T47D (cell line): ENCODE data around the gene ORC6.
A peak's percentile ranks its signal among the peaks of the same experiment; 100 is the strongest.
"Not testable (repeated sequence)": the region's sequence is repeated elsewhere in the genome, so short reads cannot be mapped to it uniquely, and the experiment has no call there.

Experiments used
- DNase-seq, 2 experiments: peaks; one replicate each; pipeline versions ENCODE4 v3.0.0 to v3.0.0-alpha.2; 2011 to 2012; ENCODE audit warnings: low read depth in 1 of 2, low spot score in 1 of 2
- JUND ChIP-seq: IDR thresholded peaks from 2 replicates; pipeline ENCODE4 v1.6.1; 2012; ENCODE audit warnings: low read depth
- in situ Hi-C: cut with HindIII; loops from 2 replicates; pipeline ENCODE4 v1.10.0; 2016; ENCODE audit warnings: low sequenced_read_pairs, low pct_unique_long_range_greater_than_20kb

The ORC6 gene, protein sequence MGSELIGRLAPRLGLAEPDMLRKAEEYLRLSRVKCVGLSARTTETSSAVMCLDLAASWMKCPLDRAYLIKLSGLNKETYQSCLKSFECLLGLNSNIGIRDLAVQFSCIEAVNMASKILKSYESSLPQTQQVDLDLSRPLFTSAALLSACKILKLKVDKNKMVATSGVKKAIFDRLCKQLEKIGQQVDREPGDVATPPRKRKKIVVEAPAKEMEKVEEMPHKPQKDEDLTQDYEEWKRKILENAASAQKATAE

DNA sequence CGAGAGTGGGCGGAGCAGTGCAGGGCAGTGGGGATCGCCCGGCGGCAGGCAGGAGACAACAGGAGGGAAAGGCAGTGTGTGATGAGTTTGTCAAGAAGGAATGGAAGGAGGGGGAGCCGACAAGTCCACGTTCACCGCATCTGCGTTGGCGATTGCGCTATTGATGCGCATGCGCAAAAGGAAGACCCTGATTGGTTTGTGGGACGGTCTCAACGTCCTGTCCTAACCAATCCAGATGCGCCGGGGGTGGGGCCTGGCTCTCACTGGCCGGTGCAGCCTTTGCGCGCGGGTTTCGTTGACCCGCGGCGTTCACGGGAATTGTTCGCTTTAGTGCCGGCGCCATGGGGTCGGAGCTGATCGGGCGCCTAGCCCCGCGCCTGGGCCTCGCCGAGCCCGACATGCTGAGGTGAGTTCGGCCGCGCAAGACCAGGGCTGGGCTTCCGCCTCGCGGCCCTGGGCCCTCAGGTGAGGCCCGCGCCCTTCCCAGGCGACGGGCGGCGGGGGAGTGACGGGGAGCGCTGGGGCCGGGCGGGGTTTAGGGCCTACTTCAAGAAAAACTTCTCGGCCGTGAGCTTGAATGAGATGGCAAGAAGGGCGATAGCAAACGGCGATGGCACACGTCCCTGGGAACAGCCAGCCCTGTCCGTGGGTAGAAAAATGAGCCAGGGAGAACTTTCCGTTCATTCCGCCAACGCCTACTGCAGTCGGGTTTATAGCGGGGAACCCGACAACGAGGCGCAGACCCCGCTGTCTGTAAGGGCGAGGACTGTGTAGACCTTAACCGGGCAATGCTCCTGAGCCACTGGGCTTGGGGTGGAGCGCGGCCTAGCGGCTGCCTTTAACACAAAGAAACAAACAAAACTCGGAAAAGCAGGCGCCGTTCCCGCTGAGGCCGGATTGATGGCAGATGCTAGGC is at the start of gene ORC6:
Gene ORC6 (plus strand): TSS at position 295 of the 916 bp plus-strand sequence. CDS start 47 bp downstream, at position 342.
- no peak for TF ChIP-seq JUND
- DNase-seq, result peak; percentile 69 to 95
- in situ Hi-C loops, result no loop called here

DNA sequence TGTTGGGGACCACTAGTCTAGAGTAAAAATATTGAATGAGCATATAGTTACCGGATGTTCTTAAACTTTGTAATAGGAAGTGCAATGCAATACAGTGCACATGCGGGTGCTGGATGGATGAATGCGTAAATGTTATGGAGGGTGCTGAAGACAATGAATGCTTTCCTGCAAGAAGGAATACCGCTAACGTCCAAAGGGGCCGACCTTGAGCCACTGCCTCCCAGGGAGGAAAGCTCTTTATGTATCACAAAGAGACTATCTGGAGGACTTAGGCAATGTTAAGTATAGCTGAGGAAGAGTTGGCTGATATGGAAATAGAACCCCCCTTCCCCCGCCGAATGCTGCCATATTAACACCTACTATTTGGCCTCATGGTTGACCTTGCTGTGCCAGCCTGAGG is 40.8 kb upstream of the ORC6 start:
- DNase-seq, result no peak
- in situ Hi-C loops, result no loop called here
- TF ChIP-seq JUND, result no peak

DNA sequence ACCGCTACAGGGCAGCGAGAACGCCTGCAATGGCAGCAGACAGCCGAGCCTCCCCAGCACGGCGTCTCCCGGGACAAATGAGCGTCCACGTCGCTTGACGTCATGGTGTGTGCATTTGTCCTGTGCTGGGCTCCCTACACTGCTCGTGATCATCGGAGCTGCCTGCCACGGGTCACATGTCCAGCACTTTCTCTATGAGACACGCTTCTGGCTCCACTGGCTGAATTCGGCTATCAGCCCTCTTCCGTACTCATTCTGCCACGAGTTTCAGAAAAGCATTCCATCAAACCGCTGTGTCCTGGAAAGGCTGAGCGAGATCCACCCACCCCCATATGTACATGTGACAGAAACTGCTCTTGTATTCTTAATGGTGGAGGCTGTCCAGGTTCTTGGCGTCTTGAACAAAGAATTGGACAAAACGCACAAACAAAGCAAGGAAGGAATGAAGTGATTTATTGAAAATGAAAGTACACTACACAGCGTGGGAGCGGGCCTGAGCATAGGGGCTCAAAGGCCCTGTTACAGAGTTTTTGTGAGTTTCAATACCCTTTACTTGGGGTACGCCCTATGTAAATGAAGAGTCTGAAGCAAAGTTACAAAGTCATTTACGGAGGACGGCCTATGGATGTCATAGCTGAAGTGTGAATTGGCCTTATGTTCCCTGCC is 39.7 kb upstream of the ORC6 start:
- no peak for TF ChIP-seq JUND
- no peak for DNase-seq
- in situ Hi-C loops, result no loop called here

DNA sequence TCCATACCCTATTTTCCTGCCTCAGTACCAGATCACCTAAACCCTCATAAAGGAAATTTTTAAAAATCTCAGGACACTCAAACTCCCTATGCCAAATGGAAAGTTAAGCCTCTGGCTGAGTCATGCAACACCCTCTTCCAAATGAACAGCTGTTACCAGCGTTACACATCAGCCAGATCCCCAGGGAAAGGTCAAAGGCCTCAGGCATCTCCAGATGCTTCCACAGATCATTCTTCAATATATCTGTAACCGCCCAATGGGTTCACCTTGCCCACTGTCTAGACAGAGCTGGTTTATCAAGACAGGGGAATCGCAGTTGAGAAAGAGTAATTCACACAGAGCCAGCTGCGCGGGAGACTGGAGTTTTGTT is 39.2 kb upstream of the ORC6 start:
- in situ Hi-C loops, result no loop called here

DNA sequence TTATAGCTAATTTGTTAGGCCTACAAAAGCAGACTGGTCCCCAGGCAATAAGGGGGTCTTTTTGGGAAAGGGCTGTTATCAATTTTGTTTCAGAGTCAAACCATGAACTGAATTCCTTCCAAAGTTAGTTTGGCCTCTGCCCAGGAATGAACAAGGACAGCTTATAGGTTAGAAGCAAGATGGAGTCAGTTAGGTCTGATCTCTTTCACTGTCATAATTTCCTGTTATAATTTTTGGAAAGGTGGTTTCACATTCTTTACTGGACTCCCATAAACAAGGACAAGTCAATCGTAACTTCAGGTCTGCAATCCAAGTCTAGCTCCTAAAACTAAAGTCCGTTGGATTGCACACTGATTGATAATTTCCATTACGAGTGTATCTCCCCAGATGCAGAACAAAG is 38.2 kb upstream of the ORC6 start:
- in situ Hi-C loops, result no loop called here
- TF ChIP-seq JUND, result no peak
- no peak for DNase-seq

More for the DNA sequence above, 39.2 kb upstream of the ORC6 start:
- no peak for TF ChIP-seq JUND
- DNase-seq, result no peak

DNA sequence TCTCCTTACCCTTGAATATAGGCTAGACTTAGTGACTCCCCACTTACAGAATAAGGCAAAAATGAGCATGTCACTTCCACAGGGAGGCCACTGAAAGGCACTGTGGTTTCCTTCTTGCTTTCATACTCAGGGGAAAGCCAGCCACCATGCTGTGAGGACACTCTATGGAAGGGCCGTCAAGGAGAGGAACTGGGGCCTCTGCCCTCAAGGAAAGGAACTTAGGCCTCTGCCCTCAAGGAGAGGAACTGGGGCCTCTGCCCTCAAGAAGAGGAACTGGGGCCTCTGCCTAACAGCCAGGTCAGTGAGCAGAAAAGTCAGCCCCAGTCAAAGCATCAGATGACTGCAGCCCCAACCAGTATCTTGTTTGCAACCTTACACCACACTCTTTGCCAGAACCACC is 30.5 kb upstream of the ORC6 start:
- no peak for DNase-seq
- no peak for TF ChIP-seq JUND
- in situ Hi-C loops, result no loop called here

DNA sequence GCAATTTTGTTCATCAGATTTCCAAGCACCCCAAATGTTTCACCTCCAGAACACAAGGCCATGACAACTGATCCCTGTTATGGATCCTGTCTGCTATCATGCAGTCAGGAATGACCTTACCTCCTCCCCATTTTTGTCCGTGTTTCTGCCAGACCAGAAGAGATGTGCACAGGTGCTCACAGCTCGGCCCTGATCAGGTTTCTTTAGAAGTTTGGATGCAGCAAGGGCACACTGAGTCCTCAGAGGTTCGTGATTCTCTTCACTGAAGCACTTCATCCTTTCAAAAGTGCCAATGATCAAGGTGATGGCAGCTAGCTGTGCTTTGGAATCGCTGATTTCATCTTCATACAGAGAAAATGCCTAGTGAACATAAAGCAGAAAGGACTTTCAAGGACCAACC is 27.3 kb upstream of the ORC6 start:
- TF ChIP-seq JUND, result no peak
- in situ Hi-C loops, result no loop called here
- no peak for DNase-seq

DNA sequence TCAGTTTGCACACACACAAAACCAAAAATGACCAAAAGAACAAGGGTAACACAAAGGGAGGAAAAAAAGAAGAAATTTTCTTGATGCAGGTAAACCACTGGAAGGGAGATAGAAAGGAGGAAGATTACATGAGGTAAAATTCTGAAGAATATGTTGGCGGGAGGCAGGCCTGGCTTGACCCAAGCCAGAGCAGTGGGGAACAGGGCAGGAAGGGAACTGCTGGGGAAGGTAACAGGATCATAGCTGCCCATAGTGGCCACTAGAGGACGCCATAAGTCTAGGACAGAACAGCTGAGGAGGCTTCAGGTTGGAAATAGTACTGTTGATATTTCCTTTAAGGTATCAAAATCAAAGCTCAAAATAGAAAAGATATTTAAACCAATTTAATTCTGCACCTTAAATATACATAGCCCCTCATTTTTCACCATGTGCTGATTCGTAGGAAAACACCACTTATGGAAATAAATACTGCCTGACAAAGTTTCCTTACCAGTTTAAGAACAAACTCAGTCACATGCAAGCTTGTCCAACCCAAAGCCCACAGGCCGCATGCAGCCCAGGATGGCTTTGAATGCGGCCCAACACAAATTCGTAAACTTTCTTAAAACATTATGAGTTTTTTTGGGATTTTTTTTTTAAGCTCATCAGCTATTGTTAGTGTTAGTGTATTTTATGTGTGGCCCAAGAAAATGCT is 16.0 kb upstream of the ORC6 start:
- no peak for TF ChIP-seq JUND
- in situ Hi-C loops, result no loop called here
- DNase-seq, result peak; percentile 32 to 68

DNA sequence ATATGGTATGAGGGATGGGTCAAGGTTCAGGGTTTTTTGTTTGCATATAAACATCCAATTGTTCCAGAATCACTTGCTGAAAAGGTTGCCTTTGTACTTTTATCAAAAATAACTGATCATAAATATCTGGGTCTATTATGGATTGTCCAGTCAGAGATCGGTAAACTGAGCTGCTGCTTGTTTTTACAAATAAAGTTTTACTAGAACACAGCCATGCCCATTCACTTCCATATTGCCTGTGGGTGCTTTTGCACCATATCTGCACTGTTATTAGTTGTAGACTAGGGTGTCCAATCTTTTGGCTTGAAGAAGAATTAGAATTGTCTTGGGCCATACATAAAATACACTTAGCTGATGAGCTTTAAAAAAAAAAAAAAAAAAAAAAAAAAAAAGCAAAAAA is 11.5 kb upstream of the ORC6 start:
- DNase-seq, in situ Hi-C loops: not testable (repeated sequence)

DNA sequence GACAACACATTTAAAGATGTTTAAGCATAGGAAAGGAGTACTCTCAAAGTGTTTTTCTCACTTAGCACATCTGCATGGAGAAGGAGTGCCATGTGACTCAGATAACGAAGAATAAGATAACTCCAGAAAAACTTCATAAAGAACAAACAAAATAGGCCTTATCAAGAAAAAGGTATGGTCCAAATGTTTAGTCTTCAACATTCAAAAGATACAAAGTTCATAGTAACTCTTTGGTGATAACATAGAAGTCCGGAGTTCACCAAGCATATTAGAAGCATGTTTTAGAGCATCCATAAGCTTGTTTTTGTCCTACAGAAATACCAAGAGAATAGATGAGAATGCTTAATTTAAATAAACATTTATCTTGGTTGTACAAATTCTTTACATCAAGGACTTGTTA is 7.6 kb upstream of the ORC6 start:
- DNase-seq, in situ Hi-C loops: not testable (repeated sequence)

DNA sequence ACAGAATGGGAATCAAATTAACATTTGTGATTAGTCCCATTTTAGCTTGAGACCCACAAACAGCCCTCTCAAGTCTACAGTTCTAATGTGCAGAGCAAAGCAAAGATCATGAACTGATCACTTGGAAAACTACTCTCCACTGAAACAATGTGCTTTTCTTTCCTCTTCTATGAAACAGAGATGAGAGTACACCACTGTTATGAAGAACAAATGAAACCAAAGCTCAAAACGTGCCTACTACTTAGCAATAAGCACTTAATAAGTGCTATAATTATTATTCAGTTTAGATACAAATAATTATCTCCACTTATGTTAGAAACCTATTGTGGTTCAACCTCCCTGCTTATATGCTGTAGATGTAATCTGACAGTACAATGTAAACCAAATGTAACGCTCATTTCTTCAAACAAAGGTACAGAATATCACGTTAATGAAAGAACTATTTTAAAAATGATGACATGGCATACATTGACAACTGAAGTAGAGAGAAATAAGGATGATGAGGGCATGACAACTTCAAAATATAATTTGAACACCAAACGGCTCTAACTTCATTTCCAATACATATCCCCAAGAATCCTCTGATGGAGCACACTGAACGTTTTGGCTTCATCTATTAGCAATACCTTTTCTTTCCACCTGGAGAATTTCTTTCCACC is 2.5 kb upstream of the ORC6 start:
- in situ Hi-C loops, result no loop called here
- no peak for DNase-seq
- no peak for TF ChIP-seq JUND

DNA sequence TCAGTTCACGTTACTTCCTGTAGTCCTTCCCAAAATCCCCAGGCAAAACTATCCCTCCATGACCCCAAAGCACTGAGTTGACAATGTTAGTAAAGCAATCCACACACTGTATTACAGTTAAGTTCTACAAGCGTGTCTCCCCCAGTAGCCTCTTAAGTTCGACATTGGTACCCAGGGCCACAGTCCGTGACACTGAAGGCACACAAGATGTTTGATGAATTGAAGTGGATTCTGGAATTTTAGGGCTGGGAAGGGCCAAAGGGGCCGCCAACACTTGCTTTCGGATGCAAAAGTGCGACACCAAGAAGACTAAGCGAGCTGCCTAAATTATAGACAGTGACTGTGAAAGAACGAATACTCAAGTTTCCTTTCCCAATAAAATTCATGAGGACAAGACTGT is 2.0 kb upstream of the ORC6 start:
- DNase-seq, result no peak
- no peak for TF ChIP-seq JUND
- in situ Hi-C loops, result no loop called here
